ENCODE results near the gene OSBPL2.

Gene OSBPL2

GRCh38 chr20:62243906-62244515 is 5.7 kb downstream of the OSBPL2 start:
- H3K27me3 ChIP-seq (ENCODE audit: insufficient read depth, low read length): no peaks in the 10 kb centered on the region

GRCh38 chr20:62244644-62245108 is 6.4 kb downstream of the OSBPL2 start:
- H4K12ac ChIP-seq (ENCODE audit: low read depth, low read length): no peak overlapping the region
- H3K79me2 ChIP-seq (ENCODE audit: control insufficient read depth, insufficient read depth, low read length, poor library complexity): peaks cover 5% of the 10 kb centered on the region
- H3K36me3 ChIP-seq (ENCODE audit: control insufficient read depth in 1 of 2, insufficient read depth in 2 of 2, low read length in 2 of 2): peaks cover 27 to 28% of the 10 kb centered on the region in 2 experiments
- no peak overlapping the region for H3K4me3 ChIP-seq (ENCODE audit: low read depth, low read length)
- no peak overlapping the region for H3K23ac ChIP-seq (ENCODE audit: low read length)
- no peak overlapping the region for H3K18ac ChIP-seq (ENCODE audit: low read length)
- H3K9ac ChIP-seq (ENCODE audit: low read length): peak overlapping the region; percentile 4
- H4K8ac ChIP-seq (ENCODE audit: low read depth, low read length): no peak overlapping the region
- H2AK5ac ChIP-seq (ENCODE audit: low read length): no peak overlapping the region
- H2BK120ac ChIP-seq (ENCODE audit: insufficient read depth, low read length, poor library complexity): no peak overlapping the region
- H4K91ac ChIP-seq (ENCODE audit: low read depth, low read length): no peak overlapping the region
- H3K79me1 ChIP-seq (ENCODE audit: low read length): no peaks in the 10 kb centered on the region
- H3K4ac ChIP-seq (ENCODE audit: low read depth, low read length): no peak overlapping the region
- DNase-seq: no peak
- H2AFZ ChIP-seq (ENCODE audit: insufficient read depth, low read length, poor library complexity): no peak overlapping the region
- no peak overlapping the region for H3K4me2 ChIP-seq (ENCODE audit: low read length)
- no peak overlapping the region for H3K27ac ChIP-seq (ENCODE audit: low read depth, low read length)
- H2BK12ac ChIP-seq (ENCODE audit: low read length): no peak overlapping the region
- no CpG with 5 or more reads among the region's 17 CpGs for WGBS (ENCODE audit: extremely low coverage, insufficient coverage, insufficient read length)
- H2BK5ac ChIP-seq (ENCODE audit: low read depth, low read length, poor library complexity): no peak overlapping the region
- no peak overlapping the region for H3K14ac ChIP-seq (ENCODE audit: low read length)
- no peaks in the 10 kb centered on the region for H3K27me3 ChIP-seq (ENCODE audit: insufficient read depth, low read length)
- H3K9me3 ChIP-seq (ENCODE audit: insufficient read depth, low read depth, low read length): no peaks in the 10 kb centered on the region
- H3K4me1 ChIP-seq (ENCODE audit: control insufficient read depth in 1 of 2, insufficient read depth in 2 of 2, low read length in 2 of 2): peaks cover 0 to under 1% of the 10 kb centered on the region in 2 experiments

More at GRCh38 chr20:62243906-62244515, 5.7 kb downstream of the OSBPL2 start:
- Histone ChIP-seq H3K79me2 (ENCODE audit: control insufficient read depth, insufficient read depth, low read length, poor library complexity) (peaks cover 10% of the 10 kb centered on the region), H3K18ac (ENCODE audit: low read length) (no peak overlapping the region), H3K36me3 (ENCODE audit: control insufficient read depth in 1 of 2, insufficient read depth in 2 of 2, low read length in 2 of 2) (peaks cover 27 to 28% of the 10 kb centered on the region in 2 experiments), H4K12ac (ENCODE audit: low read depth, low read length) (no peak overlapping the region), H3K4me1 (ENCODE audit: control insufficient read depth in 1 of 2, insufficient read depth in 2 of 2, low read length in 2 of 2) (peaks cover 4 to 6% of the 10 kb centered on the region in 2 experiments), H2BK120ac (ENCODE audit: insufficient read depth, low read length, poor library complexity) (no peak overlapping the region), H2BK5ac (ENCODE audit: low read depth, low read length, poor library complexity) (no peak overlapping the region), H3K27ac (ENCODE audit: low read depth, low read length) (no peak overlapping the region), H3K9me3 (ENCODE audit: insufficient read depth, low read depth, low read length) (no peaks in the 10 kb centered on the region), H2AFZ (ENCODE audit: insufficient read depth, low read length, poor library complexity) (no peak overlapping the region), H4K91ac (ENCODE audit: low read depth, low read length) (no peak overlapping the region), H3K23ac (ENCODE audit: low read length) (no peak overlapping the region), H2AK5ac (ENCODE audit: low read length) (no peak overlapping the region), H3K4me2 (ENCODE audit: low read length) (no peak overlapping the region), H3K4me3 (ENCODE audit: low read depth, low read length) (no peak overlapping the region), H3K14ac (ENCODE audit: low read length) (no peak overlapping the region), H3K79me1 (ENCODE audit: low read length) (no peaks in the 10 kb centered on the region), H4K8ac (ENCODE audit: low read depth, low read length) (no peak overlapping the region), H3K4ac (ENCODE audit: low read depth, low read length) (no peak overlapping the region), H3K9ac (ENCODE audit: low read length) (no peak overlapping the region), H2BK12ac (ENCODE audit: low read length) (no peak overlapping the region)
- no CpG with 5 or more reads among the region's 21 CpGs for WGBS (ENCODE audit: extremely low coverage, insufficient coverage, insufficient read length)
- DNase-seq: no peak

GRCh38 chr20:62245911-62246280 is 7.6 kb downstream of the OSBPL2 start:
- peak overlapping the region; percentile 56 for H3K4ac ChIP-seq (ENCODE audit: low read depth, low read length)

GRCh38 chr20:62246431-62246830 is 8.1 kb downstream of the OSBPL2 start:
- Histone ChIP-seq H2BK5ac (ENCODE audit: low read depth, low read length, poor library complexity) (no peak overlapping the region), H3K9ac (ENCODE audit: low read length) (no peak overlapping the region), H3K14ac (ENCODE audit: low read length) (no peak overlapping the region), H3K9me3 (ENCODE audit: insufficient read depth, low read depth, low read length) (no peaks in the 10 kb centered on the region), H3K79me1 (ENCODE audit: low read length) (no peaks in the 10 kb centered on the region), H3K4me3 (ENCODE audit: low read depth, low read length) (no peak overlapping the region), H3K36me3 (ENCODE audit: control insufficient read depth in 1 of 2, insufficient read depth in 2 of 2, low read length in 2 of 2) (peaks cover 23 to 24% of the 10 kb centered on the region in 2 experiments), H3K27ac (ENCODE audit: low read depth, low read length) (no peak overlapping the region), H3K4me1 (ENCODE audit: control insufficient read depth in 1 of 2, insufficient read depth in 2 of 2, low read length in 2 of 2) (no peaks in the 10 kb centered on the region), H4K91ac (ENCODE audit: low read depth, low read length) (no peak overlapping the region), H3K4ac (ENCODE audit: low read depth, low read length) (no peak overlapping the region), H3K23ac (ENCODE audit: low read length) (no peak overlapping the region), H4K8ac (ENCODE audit: low read depth, low read length) (no peak overlapping the region), H3K27me3 (ENCODE audit: insufficient read depth, low read length) (no peaks in the 10 kb centered on the region), H3K4me2 (ENCODE audit: low read length) (no peak overlapping the region), H2BK120ac (ENCODE audit: insufficient read depth, low read length, poor library complexity) (no peak overlapping the region), H2AFZ (ENCODE audit: insufficient read depth, low read length, poor library complexity) (no peak overlapping the region), H2BK12ac (ENCODE audit: low read length) (no peak overlapping the region), H4K12ac (ENCODE audit: low read depth, low read length) (no peak overlapping the region), H3K18ac (ENCODE audit: low read length) (no peak overlapping the region), H2AK5ac (ENCODE audit: low read length) (no peak overlapping the region), H3K79me2 (ENCODE audit: control insufficient read depth, insufficient read depth, low read length, poor library complexity) (peaks cover 5% of the 10 kb centered on the region)
- no CpG with 5 or more reads among the region's 8 CpGs for WGBS (ENCODE audit: extremely low coverage, insufficient coverage, insufficient read length)
- DNase-seq: no peak

More at GRCh38 chr20:62245911-62246280, 7.6 kb downstream of the OSBPL2 start:
- Histone ChIP-seq H3K4me2 (ENCODE audit: low read length) (no peak overlapping the region), H3K18ac (ENCODE audit: low read length) (peak overlapping the region; percentile 17), H3K23ac (ENCODE audit: low read length) (no peak overlapping the region), H3K27ac (ENCODE audit: low read depth, low read length) (no peak overlapping the region), H3K27me3 (ENCODE audit: insufficient read depth, low read length) (no peaks in the 10 kb centered on the region), H3K9me3 (ENCODE audit: insufficient read depth, low read depth, low read length) (no peaks in the 10 kb centered on the region), H2BK12ac (ENCODE audit: low read length) (no peak overlapping the region), H2AFZ (ENCODE audit: insufficient read depth, low read length, poor library complexity) (no peak overlapping the region), H4K8ac (ENCODE audit: low read depth, low read length) (no peak overlapping the region), H4K91ac (ENCODE audit: low read depth, low read length) (no peak overlapping the region), H3K79me2 (ENCODE audit: control insufficient read depth, insufficient read depth, low read length, poor library complexity) (peaks cover 5% of the 10 kb centered on the region), H2BK5ac (ENCODE audit: low read depth, low read length, poor library complexity) (no peak overlapping the region), H3K4me1 (ENCODE audit: control insufficient read depth in 1 of 2, insufficient read depth in 2 of 2, low read length in 2 of 2) (no peaks in the 10 kb centered on the region), H4K12ac (ENCODE audit: low read depth, low read length) (peak overlapping the region; percentile 7), H3K9ac (ENCODE audit: low read length) (no peak overlapping the region), H2BK120ac (ENCODE audit: insufficient read depth, low read length, poor library complexity) (no peak overlapping the region), H3K4me3 (ENCODE audit: low read depth, low read length) (no peak overlapping the region), H3K14ac (ENCODE audit: low read length) (no peak overlapping the region), H3K79me1 (ENCODE audit: low read length) (no peaks in the 10 kb centered on the region), H3K36me3 (ENCODE audit: control insufficient read depth in 1 of 2, insufficient read depth in 2 of 2, low read length in 2 of 2) (peaks cover 25 to 26% of the 10 kb centered on the region in 2 experiments), H2AK5ac (ENCODE audit: low read length) (no peak overlapping the region)
- no peak for DNase-seq
- WGBS (ENCODE audit: extremely low coverage, insufficient coverage, insufficient read length): no CpG with 5 or more reads among the region's 19 CpGs

Data from trophoblast cell (in vitro differentiated cells and primary cell).